ENCODE results near the gene RNF152.

Gene RNF152

DNA sequence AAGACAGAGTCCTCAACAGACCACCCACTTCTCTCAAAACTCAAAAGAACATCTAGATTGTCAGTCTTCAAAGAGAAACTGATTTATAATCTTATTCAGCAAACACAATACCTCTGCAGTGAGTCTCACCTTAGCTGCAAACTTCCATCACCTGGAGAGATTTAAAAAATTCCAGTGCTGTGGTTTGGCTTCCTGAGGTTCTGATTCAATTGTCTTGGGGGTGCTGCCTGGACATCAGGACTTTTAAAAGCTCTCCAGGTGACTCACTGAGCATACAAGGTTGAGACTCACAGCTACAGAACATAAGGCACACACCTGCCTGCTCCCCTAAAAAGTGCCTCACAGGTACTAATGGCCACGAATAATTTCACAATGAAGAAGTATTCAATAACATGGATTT, 40.3 kb downstream of the RNF152 start:
- no peak for DNase-seq

- no peak for DNase-seq
Observed at GRCh38 chr18:61851940-61852451, 40.8 kb downstream of the RNF152 start.

GRCh38 chr18:61851279-61851678, 41.5 kb downstream of the RNF152 start:
- DNase-seq: no peak

DNA sequence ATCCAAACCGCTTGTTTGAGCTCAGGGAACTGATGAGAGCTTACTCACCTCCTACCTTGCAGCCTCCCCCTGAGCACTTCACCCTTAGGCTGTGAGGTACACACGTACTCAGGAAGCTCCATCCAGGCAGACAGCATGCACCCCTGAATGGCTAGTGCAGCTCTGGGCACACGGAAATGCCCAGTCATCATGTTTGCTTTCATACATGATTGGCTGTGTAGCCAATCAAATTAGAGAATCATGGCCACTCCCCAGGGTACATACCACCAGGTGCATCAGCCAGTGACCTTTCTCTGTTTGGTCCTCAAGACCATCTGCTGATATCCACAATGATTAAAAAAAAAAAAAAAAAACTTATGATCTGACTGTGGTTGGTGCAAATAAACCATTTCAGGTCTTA, 42.1 kb downstream of the RNF152 start:
- DNase-seq: no peak

- DNase-seq: no peak
Observed at GRCh38 chr18:61847164-61847791, 45.5 kb downstream of the RNF152 start.

DNA sequence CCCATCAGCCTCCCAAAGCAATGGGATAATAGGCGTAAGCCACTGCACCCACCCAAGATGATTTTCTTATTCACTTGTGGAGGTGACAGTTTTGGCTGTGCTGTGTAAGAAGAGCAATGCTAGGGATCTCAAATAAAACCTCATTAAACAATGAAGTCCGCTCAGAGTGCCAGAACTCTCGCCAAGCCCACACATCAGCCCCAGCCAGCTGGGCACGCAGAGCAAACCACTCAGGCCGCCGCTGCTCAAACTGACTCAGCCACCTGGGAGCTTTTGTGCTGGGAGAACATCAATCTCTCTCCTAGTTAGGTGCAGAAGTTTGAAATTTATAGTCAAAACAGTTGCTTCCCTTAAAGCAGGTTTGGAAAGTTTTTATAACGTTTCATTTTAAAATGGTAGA, 47.6 kb downstream of the RNF152 start:
- no peak for DNase-seq

DNA sequence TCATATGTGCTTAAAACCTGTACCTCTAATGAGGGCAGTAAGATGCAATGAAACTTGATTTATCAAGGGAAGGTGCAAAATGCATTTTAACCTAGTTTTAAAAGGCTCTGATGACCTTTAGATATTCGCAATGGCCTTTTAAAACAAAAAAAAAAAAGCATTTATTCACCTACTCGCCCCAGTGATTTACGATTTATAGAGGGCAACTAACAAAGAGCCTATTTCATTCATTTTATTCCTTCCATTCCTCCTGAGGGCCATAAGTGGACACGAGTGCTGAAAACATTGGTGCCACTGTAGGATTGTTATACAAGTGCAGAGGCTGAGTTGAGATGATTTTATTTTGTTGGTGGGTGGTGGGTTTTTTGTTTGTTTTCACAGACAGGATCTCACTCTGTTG, 48.1 kb downstream of the RNF152 start:
- no peak for DNase-seq

DNA sequence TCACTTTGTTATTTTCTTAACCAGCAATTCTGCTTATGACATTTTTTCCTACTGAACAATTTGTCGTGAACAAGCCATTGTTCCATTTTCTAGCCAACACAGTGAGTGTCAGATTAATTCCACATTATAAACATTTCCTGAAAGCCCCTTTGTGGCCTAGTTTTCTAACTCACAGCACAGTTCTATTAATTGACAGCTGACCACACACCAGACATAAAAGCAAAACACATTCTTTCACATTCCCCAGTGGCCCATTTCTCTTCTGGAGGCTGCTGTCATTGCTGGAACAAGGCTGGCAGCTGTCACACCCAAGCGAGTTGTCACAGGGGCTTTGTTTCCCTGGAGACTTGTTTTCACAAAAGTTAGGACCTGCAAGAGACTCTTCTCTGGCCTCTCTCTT, 50.7 kb downstream of the RNF152 start:
- no peak for DNase-seq

DNA sequence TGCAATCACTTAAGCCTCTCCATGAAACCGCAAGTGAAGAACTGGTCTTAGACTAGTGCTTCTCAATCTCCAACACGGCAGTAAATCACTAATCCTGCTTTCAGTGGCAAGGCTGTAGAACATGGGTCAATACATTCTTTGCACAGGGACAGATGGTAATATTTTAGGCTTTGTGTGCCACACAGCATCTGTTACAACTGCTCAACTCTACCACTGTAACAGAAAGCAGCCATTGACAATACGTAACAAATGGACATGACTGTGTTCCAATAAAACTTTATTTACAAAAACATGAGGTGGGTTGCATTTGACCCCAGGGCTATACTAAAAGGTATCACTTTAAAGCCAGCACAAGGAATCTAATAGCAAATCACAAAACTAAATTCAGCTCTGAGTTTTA, 51.1 kb downstream of the RNF152 start:
- DNase-seq: no peak

DNA sequence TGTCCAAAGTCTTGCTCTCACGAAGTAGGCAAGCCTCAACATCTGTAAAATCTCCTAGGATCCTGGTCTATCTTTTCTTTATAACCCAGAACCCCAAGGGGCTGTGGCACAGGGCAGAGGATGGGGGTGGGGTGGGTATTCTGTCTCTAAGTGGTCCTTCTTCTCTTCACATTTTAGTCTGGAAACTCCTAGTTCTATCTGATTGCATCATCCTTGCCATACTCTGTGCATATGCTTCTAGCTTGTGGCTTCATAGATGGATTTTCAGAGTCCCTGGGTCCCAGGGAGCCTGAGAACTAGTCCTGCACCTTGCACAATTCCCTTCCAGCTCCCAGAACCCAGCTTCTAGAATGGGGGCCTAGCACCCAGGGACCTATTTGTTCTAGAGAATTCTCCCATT, 52.5 kb downstream of the RNF152 start:
- no peak for DNase-seq

DNA sequence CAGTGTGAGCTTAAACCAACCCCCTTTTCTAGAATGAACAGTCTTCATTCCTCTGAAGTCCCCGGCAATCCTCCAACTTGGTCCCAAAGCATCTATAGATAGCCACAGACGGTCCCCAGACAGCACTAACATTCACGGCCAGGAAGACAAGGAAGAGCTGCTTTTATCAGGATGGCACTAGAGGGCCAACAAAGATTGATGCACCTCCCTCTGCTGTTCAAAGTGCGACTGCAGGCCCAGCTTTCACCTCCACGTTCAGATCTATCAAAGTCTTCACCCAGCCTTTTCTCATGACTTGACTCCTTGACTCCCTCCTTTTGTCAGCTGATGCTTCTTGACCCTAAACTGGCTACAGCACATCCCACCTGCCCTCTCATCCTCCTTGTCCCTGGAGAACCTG, 54.3 kb downstream of the RNF152 start:
- no peak for DNase-seq

- DNase-seq: no peak
Observed at GRCh38 chr18:61833978-61834377, 58.8 kb downstream of the RNF152 start.

DNA sequence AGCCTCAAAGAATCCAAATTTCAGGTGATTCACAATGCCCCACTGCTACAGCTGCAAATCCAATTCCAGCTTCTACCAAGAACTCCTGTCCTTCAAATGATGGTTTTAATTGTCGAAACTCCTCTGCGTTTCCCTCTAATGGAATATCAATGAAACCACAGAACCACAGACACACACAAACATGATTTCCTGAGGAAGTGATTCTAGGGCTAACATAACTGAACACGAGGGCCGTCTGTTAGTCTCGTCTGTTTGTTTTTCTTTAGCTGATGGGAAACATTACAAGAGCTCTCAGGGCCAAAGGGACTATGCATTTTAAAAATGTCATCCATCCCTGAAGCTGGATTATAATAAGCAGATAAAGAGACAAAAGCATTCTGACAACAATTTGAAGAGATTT, 59.4 kb downstream of the RNF152 start:
- no peak for DNase-seq

DNA sequence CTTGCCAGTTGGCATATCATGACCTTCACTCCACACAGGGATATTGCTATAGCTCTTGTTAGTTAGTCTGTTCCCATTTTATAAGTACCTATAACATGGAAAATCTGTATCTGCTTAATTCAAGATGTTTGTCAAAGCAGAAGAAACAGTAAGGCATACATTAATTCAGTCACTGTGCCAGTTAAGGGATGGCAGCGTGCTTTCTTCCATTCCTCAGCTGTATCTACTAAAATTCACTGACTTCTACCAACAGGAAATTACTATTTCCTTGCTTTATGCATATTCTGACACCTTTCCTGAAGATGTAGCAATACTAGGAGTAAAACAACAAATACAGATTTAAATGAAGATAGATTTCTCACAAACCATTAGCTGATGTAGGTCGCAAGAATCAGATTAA, 59.9 kb downstream of the RNF152 start:
- DNase-seq: no peak

DNA sequence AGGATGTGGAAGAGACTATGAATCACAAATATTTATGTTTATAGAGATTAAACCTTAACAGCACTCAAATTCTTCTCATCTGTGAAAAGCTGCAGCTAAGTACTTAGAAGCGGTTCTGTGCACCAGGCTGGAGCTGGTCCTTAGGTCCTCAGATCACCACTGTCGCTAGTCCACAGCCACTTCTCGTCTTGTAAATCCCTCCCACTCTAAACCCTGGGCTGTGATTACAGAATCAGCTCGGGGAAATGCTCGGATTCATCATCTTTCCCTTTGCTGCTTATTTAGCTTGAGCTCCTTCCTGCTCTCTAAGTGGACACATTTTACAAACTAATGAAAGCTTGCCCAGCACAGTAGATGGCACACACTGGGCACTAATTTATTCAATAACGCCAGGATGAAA, 61.7 kb downstream of the RNF152 start:
- peak in 1 of 2 experiments; percentile 21 for DNase-seq

- DNase-seq: no peak
Observed at GRCh38 chr18:61829108-61829507, 63.7 kb downstream of the RNF152 start.

DNA sequence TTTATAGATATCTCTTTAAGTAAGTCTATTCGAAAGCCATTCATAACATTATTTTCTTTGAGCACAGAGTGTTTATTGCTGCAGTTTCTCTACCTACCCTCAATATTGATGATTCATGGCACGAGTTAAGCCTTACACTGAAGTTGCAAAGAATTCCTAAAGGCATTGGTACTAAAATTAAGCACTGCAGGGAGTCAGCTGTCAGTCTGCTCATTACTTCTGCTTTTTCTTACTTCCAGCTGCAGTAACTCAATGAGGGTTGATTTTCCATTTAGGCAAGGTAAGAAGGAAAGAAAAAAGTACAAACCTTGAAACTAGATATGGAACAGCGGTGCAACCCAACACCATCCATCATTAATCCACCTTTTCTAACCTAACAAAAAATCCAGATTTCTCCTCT, 65.2 kb downstream of the RNF152 start:
- no peak for DNase-seq

DNA sequence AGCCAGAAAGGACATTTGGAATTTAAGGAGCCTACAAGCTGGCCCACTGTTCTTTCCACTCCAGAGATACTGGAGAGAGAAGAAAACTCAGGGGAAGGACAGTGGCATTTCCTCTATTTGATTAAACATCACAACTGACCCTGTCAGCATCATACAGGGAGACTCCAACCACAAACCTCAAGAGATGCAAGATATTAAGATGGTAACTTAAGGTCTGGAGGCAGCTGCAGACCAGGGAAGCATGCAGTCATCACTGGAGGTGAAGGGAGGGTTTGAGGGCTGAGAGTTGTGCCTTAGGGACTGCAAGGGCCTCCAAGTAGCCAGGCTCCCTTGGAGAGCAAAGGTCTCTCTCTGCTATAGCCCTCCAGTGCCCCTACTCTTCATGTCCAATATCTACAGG, 67.4 kb downstream of the RNF152 start:
- DNase-seq: no peak

GRCh38 chr18:61824733-61825363, 68.0 kb downstream of the RNF152 start:
- no peak for DNase-seq

GRCh38 chr18:61823595-61823994, 69.2 kb downstream of the RNF152 start:
- DNase-seq: no peak

DNA sequence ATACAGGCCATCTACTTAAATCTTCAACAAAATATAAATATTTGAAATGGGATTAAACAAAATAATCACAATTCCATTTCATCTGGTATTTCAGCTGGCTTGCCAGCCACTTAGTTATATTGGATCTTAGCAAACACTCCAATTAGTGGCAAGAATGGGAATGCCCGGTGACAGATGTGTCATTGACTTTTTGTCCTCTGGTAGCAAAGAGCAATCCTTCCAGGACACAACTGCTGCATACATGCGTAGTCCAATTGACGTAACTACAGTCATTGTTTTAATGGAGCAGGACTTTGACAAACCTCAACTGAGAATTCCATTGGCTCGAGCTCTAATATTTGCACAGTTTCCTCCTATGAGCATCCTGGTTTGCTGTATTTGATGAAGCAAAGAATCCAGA, 69.9 kb downstream of the RNF152 start:
- no peak for DNase-seq

- DNase-seq: no peak
Observed at GRCh38 chr18:61821748-61822147, 71.1 kb downstream of the RNF152 start.

GRCh38 chr18:61820882-61821281, 71.9 kb downstream of the RNF152 start:
- no peak for DNase-seq

GRCh38 chr18:61817086-61817485, 75.7 kb downstream of the RNF152 start:
- DNase-seq: no peak

- DNase-seq: no peak
Observed at GRCh38 chr18:61815885-61816470, 76.8 kb downstream of the RNF152 start.
